ENCODE data around the gene CHURC1.

CHURC1 gene

GRCh38 chr14:64973826-64974225, 59.6 kb downstream of the CHURC1 start:
- DNase-seq (ENCODE audit: low read depth) = no peak
- TF ChIP-seq, protein P1, sequence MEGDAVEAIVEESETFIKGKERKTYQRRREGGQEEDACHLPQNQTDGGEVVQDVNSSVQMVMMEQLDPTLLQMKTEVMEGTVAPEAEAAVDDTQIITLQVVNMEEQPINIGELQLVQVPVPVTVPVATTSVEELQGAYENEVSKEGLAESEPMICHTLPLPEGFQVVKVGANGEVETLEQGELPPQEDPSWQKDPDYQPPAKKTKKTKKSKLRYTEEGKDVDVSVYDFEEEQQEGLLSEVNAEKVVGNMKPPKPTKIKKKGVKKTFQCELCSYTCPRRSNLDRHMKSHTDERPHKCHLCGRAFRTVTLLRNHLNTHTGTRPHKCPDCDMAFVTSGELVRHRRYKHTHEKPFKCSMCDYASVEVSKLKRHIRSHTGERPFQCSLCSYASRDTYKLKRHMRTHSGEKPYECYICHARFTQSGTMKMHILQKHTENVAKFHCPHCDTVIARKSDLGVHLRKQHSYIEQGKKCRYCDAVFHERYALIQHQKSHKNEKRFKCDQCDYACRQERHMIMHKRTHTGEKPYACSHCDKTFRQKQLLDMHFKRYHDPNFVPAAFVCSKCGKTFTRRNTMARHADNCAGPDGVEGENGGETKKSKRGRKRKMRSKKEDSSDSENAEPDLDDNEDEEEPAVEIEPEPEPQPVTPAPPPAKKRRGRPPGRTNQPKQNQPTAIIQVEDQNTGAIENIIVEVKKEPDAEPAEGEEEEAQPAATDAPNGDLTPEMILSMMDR (conservative IDR thresholded peaks at IDR 0.05; ENCODE audit: control insufficient read depth, insufficient read depth, low read depth, low read length) = no peak
- H3K4me3 ChIP-seq (ENCODE audit: control insufficient read depth, low read depth, low read length) = no peak overlapping the region

DNA sequence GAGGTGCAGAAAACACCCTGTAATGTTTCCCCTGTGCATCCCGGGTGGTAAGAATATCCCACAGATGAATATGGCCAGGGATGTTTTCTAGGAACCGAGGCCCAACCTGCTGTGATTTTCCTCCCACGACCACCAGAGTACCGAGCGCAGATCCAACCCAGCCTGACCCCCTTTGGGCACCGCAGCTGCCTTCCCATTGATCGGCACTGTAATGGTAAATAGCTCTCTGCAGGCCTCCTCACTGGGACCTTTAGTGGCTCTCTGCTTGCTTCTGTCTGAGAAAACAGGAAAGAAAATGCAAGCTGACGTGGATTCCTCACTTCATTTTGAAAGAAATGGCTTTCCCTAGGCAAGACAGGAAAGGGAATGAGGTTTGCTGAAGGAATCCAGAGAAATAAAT, 60.3 kb downstream of the CHURC1 start:
- no peak for DNase-seq (ENCODE audit: low read depth)
- TF ChIP-seq, protein P1 (conservative IDR thresholded peaks at IDR 0.05; ENCODE audit: control insufficient read depth, insufficient read depth, low read depth, low read length) = no peak
- H3K4me3 ChIP-seq (ENCODE audit: control insufficient read depth, low read depth, low read length) = no peak overlapping the region

DNA sequence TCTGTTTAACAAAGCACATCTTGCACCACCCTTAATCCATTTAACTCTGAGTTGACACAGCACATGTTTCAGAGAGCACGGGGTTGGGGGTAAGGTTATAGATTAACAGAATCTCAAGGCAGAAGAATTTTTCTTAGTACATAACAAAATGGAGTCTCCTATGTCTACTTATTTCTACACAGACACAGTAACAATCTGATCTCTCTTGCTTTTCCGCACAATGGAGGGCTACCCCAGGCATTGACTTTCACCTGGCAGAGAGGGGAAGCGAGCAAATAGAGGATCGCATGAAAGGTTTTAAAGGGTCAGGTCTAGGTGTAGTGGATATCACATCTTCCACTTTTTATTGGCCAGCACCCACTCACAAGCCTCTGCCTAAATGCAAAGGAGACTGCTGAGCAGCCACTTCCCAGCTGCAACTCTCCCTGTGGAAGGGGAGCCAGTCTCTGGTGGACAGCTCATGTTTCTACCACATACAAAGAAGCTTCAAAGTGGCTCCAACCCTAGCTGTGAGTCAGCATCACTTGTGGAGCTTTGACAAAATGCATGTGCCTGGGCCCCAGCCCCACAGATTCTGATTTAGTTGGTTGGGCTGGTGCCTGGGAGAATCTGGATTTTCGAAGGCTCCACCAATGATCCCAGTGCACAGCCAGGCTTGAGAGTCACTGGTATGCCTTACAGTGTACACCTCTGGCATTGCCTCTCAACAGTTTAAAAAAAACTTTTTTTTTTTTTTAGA, 65.2 kb downstream of the CHURC1 start:
- no peak overlapping the region for H3K4me3 ChIP-seq (ENCODE audit: control insufficient read depth, low read depth, low read length)
- TF ChIP-seq, protein P1 (conservative IDR thresholded peaks at IDR 0.05; ENCODE audit: control insufficient read depth, insufficient read depth, low read depth, low read length) = no peak
- peak; percentile 43 for DNase-seq (ENCODE audit: low read depth)

DNA sequence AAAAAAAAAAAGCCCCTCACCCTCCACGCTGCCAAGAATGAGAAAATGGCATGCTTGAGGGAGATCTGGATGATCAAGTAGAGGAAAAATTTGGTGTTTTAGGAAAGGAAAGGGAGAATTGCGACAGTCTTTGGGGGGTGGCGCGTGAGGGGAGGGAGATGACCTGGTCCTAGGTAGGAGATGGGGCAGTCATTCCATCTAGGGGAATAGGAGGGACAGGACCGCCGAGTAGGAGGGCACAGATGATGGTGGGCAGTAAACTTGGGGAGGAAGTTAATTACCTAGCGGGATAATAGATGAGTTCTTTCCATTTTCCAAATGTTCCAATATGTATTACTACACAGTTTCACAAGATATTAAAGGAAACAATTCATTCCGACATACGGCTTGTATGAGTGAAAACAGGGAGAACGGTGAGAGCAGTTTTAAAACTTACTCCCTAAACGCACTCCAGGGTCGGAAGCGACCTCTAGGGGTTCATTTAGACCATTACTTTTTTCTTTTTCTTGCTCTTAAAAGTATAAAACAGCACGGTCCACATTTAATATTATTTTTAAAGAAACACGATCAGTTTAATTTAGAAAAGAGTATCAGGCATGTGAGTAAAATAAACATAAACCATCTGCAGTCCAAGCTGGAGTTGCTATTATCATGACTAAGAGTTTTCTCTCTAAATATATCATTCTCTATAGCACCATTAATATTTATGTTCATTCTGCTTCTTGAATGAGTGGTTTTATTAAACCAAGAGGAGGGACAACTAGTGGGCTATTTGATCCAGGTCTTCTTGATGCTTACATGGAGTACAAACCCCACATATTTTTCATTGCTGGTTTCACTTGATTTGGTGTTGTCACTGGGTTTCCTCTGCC, 69.4 kb downstream of the CHURC1 start:
- TF ChIP-seq, protein P1 (conservative IDR thresholded peaks at IDR 0.05; ENCODE audit: control insufficient read depth, insufficient read depth, low read depth, low read length) = peak; percentile 71
- DNase-seq (ENCODE audit: low read depth) = peak; percentile 67
- H3K4me3 ChIP-seq (ENCODE audit: control insufficient read depth, low read depth, low read length) = peak overlapping the region; percentile 18
